ENCODE data around the gene MEGF6.

The MEGF6 gene

DNA sequence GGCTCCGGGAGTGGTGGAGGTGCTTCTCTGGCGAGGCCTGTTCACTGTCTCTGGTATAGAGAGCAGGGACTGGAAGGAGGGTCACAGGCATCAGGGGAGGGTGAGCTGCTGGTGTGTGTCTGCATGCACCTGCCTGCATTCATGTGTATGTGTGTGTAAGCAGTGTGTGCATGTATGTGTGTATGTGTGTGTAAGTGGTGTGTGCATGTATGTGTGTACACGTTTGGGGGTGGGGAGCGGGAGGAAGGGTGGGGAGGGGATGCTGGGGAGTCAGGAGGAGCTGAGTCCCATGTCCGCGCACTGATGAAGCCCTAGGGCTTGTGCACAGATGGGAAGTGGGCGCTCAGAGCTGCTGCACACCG is 107.8 kb downstream of the MEGF6 start:
- no peak for TF ChIP-seq ZFX (IDR thresholded peaks at IDR 0.05)
- TF ChIP-seq, protein P1, sequence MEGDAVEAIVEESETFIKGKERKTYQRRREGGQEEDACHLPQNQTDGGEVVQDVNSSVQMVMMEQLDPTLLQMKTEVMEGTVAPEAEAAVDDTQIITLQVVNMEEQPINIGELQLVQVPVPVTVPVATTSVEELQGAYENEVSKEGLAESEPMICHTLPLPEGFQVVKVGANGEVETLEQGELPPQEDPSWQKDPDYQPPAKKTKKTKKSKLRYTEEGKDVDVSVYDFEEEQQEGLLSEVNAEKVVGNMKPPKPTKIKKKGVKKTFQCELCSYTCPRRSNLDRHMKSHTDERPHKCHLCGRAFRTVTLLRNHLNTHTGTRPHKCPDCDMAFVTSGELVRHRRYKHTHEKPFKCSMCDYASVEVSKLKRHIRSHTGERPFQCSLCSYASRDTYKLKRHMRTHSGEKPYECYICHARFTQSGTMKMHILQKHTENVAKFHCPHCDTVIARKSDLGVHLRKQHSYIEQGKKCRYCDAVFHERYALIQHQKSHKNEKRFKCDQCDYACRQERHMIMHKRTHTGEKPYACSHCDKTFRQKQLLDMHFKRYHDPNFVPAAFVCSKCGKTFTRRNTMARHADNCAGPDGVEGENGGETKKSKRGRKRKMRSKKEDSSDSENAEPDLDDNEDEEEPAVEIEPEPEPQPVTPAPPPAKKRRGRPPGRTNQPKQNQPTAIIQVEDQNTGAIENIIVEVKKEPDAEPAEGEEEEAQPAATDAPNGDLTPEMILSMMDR (conservative IDR thresholded peaks at IDR 0.05), result no peak
- no peak overlapping the region for H3K27ac ChIP-seq

DNA sequence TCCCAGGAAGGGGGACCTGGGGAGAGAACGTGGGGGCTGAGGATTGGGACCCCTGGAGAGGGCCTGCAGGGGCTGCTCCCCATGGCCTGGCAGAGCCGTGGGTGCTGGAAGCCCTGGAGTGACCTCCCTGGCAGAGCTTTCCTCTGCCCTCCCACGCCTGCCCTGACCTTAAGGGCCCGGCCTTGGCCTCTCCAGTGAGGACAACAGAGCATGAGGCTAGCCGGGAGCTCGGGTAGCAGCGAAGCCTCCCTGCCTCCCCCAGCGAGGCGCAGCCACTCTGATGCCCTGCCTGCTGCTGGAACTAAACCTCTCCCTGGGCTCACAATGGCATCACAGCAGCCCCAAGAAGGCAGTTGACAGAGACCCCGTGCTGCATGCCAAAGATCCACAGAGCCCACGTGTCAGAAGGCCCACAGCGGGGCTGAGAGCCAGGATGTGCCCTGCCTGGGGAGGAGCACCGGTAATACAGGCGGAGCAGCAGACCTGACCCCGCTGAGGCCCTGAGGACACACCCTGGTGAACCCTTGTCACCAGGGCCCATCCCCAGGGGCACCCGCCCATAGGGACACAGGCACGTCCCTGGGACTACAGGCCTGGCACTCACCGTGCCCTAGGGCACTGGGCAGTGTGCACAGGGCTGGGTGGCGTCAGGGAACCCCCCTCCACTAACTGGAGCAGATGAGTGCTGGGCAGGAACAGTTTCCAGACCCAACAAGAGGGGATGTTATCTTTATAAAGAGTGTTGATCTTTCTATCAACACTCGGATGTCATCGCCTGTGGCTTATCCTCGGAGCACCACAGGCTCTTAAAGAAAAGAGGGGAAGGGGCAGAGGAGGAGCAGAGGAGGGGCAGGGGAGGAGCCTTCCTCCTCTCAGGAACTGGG is 108.4 kb downstream of the MEGF6 start:
- no peak overlapping the region for H3K27ac ChIP-seq
- TF ChIP-seq, protein P1 (conservative IDR thresholded peaks at IDR 0.05), result no peak
- no peak for TF ChIP-seq ZFX (IDR thresholded peaks at IDR 0.05)

DNA sequence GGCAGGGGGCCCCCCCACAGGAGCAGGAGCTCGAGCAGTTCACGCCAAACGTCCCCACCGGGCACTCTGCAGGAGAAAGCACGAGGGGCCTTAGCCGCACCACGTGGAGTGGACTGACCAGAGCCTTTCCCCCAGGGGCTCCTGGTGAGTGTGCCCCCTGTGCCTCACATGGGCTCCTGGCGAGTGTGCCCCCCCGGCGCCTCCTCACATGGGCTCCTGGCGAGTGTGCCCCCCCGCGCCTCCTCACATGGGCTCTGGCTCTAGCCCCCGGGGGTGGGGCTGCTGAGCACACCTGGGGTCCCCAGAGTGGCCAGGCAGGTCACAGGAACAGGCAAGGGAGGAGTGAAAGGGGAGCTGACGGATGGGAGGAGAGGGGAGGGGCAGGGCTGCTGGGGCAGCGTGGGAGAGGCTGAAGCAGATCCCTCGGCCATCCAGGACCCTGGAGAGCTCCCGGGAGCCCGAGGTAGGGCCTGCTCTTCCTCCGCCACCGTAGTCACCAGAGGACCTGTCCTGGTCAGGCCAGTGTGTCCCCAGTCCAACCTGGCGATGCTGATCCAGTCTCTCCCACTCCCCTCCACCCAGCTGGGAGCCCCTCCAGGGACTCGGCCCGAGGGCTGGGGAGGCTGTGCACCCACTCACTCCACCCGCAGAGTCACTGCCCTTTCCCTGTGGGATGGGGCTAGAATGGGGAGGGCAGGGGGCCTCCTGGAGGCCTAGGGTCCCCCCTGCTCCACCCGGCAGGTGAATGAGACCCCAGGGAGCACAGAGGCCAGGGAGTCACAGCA is 109.3 kb downstream of the MEGF6 start:
- no peak overlapping the region for H3K27ac ChIP-seq
- TF ChIP-seq, protein P1 (conservative IDR thresholded peaks at IDR 0.05), result no peak

DNA sequence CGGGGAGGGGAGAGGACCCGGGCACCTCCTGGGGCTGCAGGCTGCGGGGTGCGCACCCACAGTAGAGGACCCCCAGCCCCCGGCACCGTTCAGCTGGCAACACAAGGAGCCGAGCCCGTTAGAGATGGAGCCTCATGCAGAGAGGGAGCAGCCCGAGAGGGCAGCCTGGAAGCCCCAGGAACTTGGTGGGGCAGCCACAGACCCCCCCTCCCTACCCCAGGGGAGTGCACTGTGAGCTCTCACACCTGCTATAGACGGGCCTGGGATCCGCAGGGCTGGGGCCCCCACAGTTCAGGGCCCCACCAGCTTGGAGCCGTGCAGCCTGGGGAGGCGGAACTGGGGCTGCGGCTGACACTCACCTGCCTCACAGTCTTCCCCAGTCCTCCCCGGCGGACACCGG is 109.9 kb downstream of the MEGF6 start:
- no peak overlapping the region for H3K27ac ChIP-seq
- no peak for TF ChIP-seq ZFX (IDR thresholded peaks at IDR 0.05)
- TF ChIP-seq, protein P1 (conservative IDR thresholded peaks at IDR 0.05), result no peak

DNA sequence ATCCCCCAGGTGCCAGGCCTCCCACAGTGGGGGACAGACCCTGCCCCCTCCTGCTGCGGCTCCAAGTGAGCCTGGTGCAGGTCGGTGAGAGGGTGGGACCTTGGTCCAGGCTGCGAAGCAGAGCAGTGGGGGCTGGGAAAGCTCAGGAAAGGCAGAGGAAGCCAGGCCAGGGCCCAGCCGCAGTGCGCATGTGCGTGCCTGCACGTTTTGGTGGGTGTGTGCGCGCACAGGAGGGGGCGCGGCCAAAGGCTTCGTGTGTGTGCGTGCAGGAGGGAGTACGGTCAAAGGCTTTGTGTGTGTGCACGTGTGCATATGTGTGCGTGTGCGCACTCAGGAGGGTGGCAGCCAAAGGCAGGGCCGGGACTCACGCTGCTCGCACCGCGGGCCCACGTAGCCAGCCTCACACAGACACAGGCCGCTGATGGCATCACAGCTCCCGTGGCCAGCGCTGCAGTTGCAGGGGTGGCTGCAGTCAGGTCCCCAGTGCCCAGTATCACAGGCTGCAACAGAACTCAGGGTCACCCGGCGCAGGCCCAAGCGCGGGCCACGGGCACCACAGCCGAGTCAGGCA is 111.0 kb downstream of the MEGF6 start:
- H3K27ac ChIP-seq, result no peak overlapping the region
- TF ChIP-seq ZFX (IDR thresholded peaks at IDR 0.05), result no peak
- TF ChIP-seq, protein P1 (conservative IDR thresholded peaks at IDR 0.05), result no peak

DNA sequence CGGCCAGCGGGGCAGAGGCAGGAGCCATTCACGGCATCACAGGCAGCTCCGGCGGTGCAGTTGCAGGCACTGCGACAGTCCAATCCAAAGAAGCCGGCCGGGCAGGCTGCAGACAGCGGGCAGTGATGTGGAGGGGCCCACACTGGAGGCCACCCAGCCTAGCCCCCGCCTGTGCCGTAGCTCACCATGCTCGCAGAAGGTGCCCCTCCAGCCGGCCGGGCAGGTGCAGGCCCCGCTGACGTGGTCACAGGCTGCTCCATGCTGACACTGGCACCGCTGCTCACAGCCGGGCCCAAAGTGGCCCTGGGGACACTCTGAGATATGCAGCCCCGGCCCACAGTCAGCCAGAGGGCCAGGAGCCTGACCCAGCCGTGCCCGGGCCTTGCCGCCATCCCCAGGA is 111.7 kb downstream of the MEGF6 start:
- TF ChIP-seq, protein P1 (conservative IDR thresholded peaks at IDR 0.05), result no peak
- TF ChIP-seq ZFX (IDR thresholded peaks at IDR 0.05), result no peak
- H3K27ac ChIP-seq, result no peak overlapping the region

DNA sequence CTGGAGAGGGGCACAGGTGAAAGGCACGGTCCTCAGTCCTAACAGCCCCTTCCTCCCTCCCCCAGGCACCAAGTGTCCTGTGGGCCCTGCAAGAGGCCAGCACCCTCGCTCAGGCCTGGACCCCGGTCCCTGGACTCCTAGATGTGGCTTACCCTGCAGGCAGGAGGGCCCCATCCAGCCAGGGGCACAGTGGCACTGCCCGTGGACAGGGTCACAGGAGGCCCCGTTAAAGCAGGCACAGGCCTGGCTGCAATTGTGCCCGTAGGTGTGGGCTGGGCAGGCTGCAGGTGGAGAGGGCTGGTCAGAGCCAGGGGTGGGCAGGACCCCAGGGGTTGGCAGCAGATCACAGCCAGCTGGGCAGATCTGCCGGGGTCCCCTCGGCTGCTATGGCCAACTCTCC is 112.3 kb downstream of the MEGF6 start:
- H3K27ac ChIP-seq, result no peak overlapping the region

More for the DNA sequence above, 112.3 kb downstream of the MEGF6 start:
- TF ChIP-seq ZFX (IDR thresholded peaks at IDR 0.05), result no peak
- TF ChIP-seq, protein P1 (conservative IDR thresholded peaks at IDR 0.05), result no peak
